T-helper 17 cell (primary cell): ENCODE results near the gene ADAMTS19. TPM values are rescaled to one million over a fixed set of nuclear protein-coding genes. Genes with fewer than 3 reads are reported as not detected.
"Not testable (repeated sequence)": the region's sequence is repeated elsewhere in the genome, so short reads cannot be mapped to it uniquely, and the experiment has no call there.

Source experiments
- ATAC-seq: fragments of 150-1000 bp; cut with Tn5 transposase; 2 replicates; pipeline ENCODE4 v1.10.0; 2021; ENCODE audit warnings: mild to moderate bottlenecking, moderate library complexity
- DNase-seq, 3 donors: peaks; one replicate each; pipeline versions ENCODE4 v3.0.0 to v3.0.0-alpha.2; 2020 to 2021
- H3K9me3 ChIP-seq: one replicate; pipeline ENCODE4 v1.7.0; 2013; ENCODE audit warnings: low read length, mild to moderate bottlenecking; ENCODE audit not compliant: control insufficient read depth, poor library complexity, severe bottlenecking
- H3K27ac Mint-ChIP-seq: one replicate; pipeline ENCODE4 v1.8.0; 2022; ENCODE audit warnings: mild to moderate bottlenecking, moderate library complexity, mixed read lengths
- H3K27me3 Mint-ChIP-seq: one replicate; pipeline ENCODE4 v1.8.0; 2022; ENCODE audit warnings: mixed read lengths
- H3K36me3 Mint-ChIP-seq: one replicate; pipeline ENCODE4 v1.8.0; 2022; ENCODE audit warnings: low read depth, mixed read lengths
- H3K4me1 Mint-ChIP-seq: one replicate; pipeline ENCODE4 v1.8.0; 2022; ENCODE audit warnings: mild to moderate bottlenecking, mixed read lengths
- H3K4me3 Mint-ChIP-seq: one replicate; pipeline ENCODE4 v1.8.0; 2022; ENCODE audit warnings: mild to moderate bottlenecking, moderate library complexity, mixed read lengths
- total RNA-seq, 4 donors: library from RNA in 2 of 4; stranded (reverse) in 2 of 4; gene quantifications; one replicate each; pipeline ENCODE4 v1.2.3 and lab custom pipeline; 2022 to 2026

ADAMTS19 gene, protein sequence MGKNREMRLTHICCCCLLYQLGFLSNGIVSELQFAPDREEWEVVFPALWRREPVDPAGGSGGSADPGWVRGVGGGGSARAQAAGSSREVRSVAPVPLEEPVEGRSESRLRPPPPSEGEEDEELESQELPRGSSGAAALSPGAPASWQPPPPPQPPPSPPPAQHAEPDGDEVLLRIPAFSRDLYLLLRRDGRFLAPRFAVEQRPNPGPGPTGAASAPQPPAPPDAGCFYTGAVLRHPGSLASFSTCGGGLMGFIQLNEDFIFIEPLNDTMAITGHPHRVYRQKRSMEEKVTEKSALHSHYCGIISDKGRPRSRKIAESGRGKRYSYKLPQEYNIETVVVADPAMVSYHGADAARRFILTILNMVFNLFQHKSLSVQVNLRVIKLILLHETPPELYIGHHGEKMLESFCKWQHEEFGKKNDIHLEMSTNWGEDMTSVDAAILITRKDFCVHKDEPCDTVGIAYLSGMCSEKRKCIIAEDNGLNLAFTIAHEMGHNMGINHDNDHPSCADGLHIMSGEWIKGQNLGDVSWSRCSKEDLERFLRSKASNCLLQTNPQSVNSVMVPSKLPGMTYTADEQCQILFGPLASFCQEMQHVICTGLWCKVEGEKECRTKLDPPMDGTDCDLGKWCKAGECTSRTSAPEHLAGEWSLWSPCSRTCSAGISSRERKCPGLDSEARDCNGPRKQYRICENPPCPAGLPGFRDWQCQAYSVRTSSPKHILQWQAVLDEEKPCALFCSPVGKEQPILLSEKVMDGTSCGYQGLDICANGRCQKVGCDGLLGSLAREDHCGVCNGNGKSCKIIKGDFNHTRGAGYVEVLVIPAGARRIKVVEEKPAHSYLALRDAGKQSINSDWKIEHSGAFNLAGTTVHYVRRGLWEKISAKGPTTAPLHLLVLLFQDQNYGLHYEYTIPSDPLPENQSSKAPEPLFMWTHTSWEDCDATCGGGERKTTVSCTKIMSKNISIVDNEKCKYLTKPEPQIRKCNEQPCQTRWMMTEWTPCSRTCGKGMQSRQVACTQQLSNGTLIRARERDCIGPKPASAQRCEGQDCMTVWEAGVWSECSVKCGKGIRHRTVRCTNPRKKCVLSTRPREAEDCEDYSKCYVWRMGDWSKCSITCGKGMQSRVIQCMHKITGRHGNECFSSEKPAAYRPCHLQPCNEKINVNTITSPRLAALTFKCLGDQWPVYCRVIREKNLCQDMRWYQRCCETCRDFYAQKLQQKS
- total RNA-seq (not detected), total RNA-seq (lab: John Stamatoyannopoulos, UW) (0 to 0.12 reads per million in 2 donors)

DNA sequence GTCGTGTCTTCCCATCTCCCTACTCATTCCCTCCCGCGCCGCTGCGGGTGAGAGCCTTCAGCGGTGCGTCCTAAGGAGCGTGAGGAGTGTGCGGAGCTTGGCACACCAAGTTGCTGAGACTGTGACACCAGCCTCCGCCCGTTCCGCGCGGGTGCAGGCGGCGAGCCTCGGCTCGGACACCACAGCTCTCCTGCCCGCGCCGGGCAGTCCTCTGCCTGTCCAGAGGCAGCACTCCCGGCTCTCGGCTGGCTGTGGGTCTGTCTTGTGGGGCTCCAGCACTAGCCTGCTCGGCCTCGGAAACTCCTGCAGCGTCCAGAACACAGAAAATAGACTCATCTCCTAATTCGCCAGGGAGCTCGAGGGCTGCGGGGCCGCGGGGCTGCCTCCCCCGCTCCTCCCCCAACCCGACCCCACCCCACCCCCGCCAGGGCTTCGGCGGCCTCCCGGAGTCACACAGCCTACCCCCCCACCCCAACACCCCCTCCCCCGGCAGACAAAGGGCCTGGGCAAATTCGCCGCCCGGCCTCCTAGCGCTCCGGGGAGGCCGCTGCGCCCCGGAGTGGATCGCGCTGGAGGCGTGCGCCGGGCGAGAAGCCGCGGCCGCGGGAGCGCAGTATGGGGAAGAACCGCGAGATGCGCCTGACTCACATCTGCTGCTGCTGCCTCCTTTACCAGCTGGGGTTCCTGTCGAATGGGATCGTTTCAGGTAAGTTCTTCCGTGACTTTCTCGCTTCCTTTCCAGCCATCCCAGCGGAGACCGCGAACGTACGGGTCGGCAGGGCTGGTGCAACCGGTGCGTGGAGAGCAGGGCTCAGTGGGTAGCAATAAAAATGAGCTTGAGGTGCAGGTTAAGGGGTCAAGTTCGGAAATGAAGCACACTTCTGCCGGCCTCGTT lies at the start of gene ADAMTS19:
Gene ADAMTS19, plus strand, starts transcription at position 522 of the 895 bp plus-strand sequence. Its CDS starts 94 bp downstream, at position 616.
- Mint-ChIP-seq H3K27ac (no peak within 1 kb of the TSS), H3K36me3 (peaks cover 2% of the 10 kb centered on the region), H3K27me3 (peaks cover 37% of the 10 kb centered on the region), H3K4me1 (peaks cover 5% of the 10 kb centered on the region), H3K4me3 (peak within 1 kb of the TSS; percentile 54)
- DNase-seq (no peak), ATAC-seq (no peak)
- H3K9me3 ChIP-seq = no peaks in the 10 kb centered on the region

DNA sequence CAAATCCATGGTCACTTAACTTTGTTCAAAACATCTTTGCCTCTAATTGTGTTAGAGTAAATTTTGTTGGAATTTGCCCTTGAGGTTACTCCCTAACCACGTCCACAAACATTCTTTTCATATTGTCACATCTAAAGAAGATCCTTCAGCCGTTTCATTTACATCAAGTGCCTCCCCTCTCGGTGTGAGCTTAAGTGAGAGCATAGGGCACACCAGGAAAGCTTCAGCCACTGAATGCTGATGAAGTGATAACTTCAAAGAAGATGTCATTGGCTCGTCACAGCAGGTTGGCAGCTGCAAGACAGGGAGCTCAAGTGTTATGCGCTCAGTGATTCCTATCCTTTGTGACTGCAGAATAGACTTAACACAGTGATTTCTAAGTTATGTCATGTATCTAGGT lies 49.6 kb upstream of the ADAMTS19 start:
- no peak overlapping the region for H3K4me3 Mint-ChIP-seq
- H3K27ac Mint-ChIP-seq = no peak overlapping the region
- no peaks in the 10 kb centered on the region for H3K36me3 Mint-ChIP-seq
- DNase-seq (no peak), ATAC-seq (no peak)
- H3K9me3 ChIP-seq = no peaks in the 10 kb centered on the region
- H3K4me1 Mint-ChIP-seq = no peaks in the 10 kb centered on the region
- H3K27me3 Mint-ChIP-seq = no peaks in the 10 kb centered on the region

DNA sequence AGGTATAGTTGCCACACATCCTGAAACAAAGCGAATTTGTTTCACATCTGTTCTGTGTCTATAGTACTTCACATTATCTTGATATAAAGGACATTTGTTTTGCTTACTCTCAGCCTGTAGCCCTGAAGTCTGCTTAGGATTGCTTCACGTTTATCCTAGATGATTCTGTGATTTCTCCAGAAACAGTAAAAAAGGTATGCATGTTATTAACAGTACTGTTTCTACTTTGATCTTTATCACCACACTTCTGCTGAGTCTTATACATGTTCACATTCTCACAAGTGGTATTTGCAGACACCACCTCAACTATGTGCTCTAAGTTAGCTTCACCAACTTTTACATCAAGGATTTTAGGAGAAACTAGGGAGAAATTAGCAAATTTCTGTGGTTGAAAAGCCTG lies 47.4 kb upstream of the ADAMTS19 start:
- H3K36me3 Mint-ChIP-seq = no peaks in the 10 kb centered on the region

DNA sequence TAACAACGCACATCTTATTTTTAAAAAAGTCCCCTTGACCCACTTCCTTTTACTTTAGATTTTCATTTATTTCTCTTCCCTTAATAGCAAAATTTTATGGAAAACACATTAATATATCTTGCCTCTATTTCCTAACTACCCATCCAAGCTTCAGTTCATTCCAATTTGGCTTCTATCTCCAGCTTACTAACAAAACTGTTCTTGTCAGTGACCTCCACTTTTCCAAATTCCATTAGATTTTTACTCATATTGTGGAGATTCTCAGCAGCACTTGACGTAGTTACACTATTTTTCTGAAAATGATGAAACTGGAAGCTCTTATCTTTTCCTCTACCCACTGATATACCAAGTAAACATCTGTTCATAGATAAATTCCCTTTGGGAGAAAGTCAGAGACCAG lies 46.5 kb upstream of the ADAMTS19 start:
- H3K27me3 Mint-ChIP-seq = no peaks in the 10 kb centered on the region
- H3K36me3 Mint-ChIP-seq = no peaks in the 10 kb centered on the region
- ATAC-seq = no peak
- no peak for DNase-seq
- no peak overlapping the region for H3K27ac Mint-ChIP-seq
- no peaks in the 10 kb centered on the region for H3K9me3 ChIP-seq
- H3K4me3 Mint-ChIP-seq = no peak overlapping the region
- no peaks in the 10 kb centered on the region for H3K4me1 Mint-ChIP-seq

More for the DNA sequence above, 47.4 kb upstream of the ADAMTS19 start:
- Mint-ChIP-seq H3K27ac (no peak overlapping the region), H3K4me1 (no peaks in the 10 kb centered on the region), H3K27me3 (no peaks in the 10 kb centered on the region), H3K4me3 (no peak overlapping the region)
- DNase-seq = no peak
- no peak for ATAC-seq
- no peaks in the 10 kb centered on the region for H3K9me3 ChIP-seq

DNA sequence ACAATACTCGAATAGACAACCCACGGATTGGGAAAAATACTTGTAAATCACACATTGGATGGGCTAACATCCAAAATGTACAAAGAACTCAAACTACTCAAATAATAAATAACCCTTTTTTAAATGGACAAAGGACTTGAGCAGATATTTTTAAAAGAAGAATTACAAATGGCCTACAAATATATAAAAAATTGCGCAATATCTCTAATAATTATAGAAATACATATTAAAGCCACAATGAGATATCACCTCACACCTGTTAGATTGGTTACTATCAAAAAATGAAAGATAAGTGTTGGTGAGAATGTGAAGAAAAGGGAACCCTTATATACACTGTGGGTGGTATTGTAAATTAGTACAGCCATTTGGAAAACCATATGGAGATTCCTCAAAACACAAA lies 40.8 kb upstream of the ADAMTS19 start:
- Mint-ChIP-seq H3K4me1 (no peaks in the 10 kb centered on the region), H3K4me3 (no peak overlapping the region), H3K27ac (no peak overlapping the region), H3K27me3 (no peaks in the 10 kb centered on the region), H3K36me3 (no peaks in the 10 kb centered on the region)
- DNase-seq = no peak
- H3K9me3 ChIP-seq = no peaks in the 10 kb centered on the region
- no peak for ATAC-seq

DNA sequence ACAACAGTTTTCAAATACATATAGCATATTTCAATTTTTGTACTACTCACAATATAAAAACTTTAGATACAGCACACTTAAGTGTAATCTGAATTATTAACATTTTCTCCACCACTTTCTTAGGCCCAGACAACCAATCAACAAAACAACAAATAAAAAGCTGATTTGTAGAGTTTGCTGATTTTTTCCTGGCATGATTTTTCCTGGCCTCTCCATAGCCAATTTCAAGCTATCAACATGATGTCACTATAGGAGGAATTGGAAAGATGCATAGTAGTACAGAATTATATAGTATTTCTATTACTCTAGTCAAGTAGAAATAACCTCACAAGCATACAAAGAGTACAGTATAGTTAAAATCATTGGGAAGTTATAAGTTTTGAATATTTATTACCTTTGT lies 35.1 kb upstream of the ADAMTS19 start:
- Mint-ChIP-seq H3K27ac (no peak overlapping the region), H3K4me3 (no peak overlapping the region), H3K27me3 (no peaks in the 10 kb centered on the region), H3K4me1 (no peaks in the 10 kb centered on the region), H3K36me3 (no peaks in the 10 kb centered on the region)
- ATAC-seq = no peak
- no peak for DNase-seq
- no peaks in the 10 kb centered on the region for H3K9me3 ChIP-seq

DNA sequence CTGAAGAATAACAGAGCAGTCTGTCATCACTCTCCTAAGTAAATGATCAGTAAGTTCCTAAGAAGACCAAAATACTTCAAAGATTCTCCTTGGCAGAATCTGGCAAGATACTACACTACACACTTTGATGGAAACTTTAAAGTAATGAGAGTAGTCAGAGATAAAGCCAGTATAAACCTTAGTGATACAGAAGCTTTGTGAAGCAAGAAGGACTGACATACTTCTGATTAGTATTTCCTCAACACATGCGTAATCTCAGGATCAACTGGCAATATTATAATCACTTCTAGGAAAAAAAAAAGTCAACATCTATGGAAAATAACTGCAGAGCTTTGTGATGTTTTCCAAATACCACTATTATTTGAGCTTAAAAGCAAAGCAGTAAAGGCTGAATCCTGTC lies 34.0 kb upstream of the ADAMTS19 start:
- Mint-ChIP-seq H3K27ac (no peak overlapping the region), H3K36me3 (no peaks in the 10 kb centered on the region), H3K4me1 (no peaks in the 10 kb centered on the region), H3K27me3 (no peaks in the 10 kb centered on the region), H3K4me3 (no peak overlapping the region)
- H3K9me3 ChIP-seq = no peaks in the 10 kb centered on the region
- ATAC-seq (no peak), DNase-seq (no peak)

DNA sequence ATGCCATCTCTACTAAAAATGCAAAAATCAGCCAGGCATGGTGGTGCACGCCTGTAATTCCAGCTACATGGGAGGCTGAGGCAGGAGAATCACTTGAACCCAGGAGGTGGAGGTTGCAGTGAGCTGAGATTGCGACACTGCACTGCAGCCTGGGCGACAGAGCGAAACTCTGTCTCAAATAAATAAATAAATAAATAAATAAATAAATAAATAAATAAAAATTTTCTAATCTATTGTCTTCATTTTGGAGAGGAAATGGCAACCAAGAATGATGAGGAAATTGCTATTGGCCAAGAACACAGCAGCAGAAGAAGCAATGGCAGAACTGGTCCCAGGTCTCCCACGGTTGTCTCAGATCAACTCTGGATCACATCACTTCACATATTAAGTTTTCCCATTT lies 31.5 kb upstream of the ADAMTS19 start:
- H3K27me3 Mint-ChIP-seq, H3K4me1 Mint-ChIP-seq, H3K9me3 ChIP-seq, H3K27ac Mint-ChIP-seq, H3K36me3 Mint-ChIP-seq, ATAC-seq, H3K4me3 Mint-ChIP-seq, DNase-seq: not testable (repeated sequence)

DNA sequence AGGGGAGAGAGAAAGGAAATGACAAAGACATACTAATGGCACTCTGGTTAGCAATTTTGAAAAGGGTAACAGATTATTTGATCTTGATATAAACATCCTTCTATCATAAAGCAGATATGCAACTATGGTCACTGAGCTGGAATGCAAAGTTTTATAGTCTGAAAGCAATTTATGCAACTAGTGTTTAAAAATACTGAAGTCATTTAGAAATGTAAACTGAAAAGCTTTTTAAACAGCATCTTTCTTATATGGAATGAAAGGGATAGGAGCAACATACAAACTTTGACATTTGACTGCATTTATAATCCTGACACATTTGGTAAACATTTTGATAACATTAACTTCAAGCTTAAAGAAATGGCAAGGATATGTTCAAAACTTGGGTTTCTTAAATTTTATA lies 28.7 kb upstream of the ADAMTS19 start:
- Mint-ChIP-seq H3K27me3 (no peaks in the 10 kb centered on the region), H3K36me3 (no peaks in the 10 kb centered on the region), H3K4me1 (no peaks in the 10 kb centered on the region), H3K27ac (no peak overlapping the region), H3K4me3 (no peak overlapping the region)
- ATAC-seq (no peak), DNase-seq (no peak)
- no peaks in the 10 kb centered on the region for H3K9me3 ChIP-seq

DNA sequence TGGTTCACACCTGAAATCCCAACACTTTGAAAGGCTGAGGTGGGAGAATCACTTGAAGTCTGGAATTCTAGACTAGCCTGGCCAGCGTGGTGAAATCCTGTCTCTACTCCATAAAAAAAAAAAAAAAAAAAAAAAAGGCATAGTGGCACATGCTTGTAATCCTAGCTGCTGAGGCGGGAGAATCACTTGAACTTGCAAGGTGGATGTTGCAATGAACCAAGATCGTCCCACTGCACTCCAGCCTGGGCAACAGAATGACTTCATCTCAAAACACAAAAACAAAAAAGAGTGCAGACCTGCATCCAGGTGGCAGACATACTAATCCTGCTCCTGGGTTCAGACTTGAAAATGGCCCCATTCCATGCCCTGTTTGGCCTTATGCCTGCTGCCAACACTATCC lies 21.8 kb upstream of the ADAMTS19 start:
- ATAC-seq = no peak
- Mint-ChIP-seq H3K4me3 (no peak overlapping the region), H3K36me3 (no peaks in the 10 kb centered on the region), H3K27me3 (no peaks in the 10 kb centered on the region), H3K4me1 (no peaks in the 10 kb centered on the region), H3K27ac (no peak overlapping the region)
- H3K9me3 ChIP-seq = no peaks in the 10 kb centered on the region
- no peak for DNase-seq

DNA sequence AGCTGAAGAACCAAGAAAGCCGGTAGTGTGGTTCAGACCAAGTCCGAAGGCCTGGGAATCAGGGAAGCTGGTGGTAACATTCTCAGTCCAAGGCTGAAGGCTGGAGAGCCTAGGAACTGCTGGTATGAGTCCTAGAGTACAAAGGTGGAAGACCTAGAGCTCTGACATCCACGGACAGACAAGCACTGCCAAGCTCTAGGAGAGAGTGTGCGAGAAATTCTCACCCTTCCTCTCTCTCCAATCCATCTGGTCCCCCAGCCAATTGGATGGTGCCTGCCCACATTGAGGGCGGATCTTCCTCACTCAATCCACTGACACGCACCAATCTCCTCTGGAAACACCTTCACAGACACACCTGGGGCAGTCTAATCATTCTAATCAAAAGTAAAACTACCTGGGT lies 19.7 kb upstream of the ADAMTS19 start:
- no peaks in the 10 kb centered on the region for H3K4me1 Mint-ChIP-seq
- H3K36me3 Mint-ChIP-seq = no peaks in the 10 kb centered on the region
- DNase-seq (no peak), ATAC-seq (no peak)
- no peak overlapping the region for H3K4me3 Mint-ChIP-seq
- H3K9me3 ChIP-seq = no peaks in the 10 kb centered on the region
- no peak overlapping the region for H3K27ac Mint-ChIP-seq
- no peaks in the 10 kb centered on the region for H3K27me3 Mint-ChIP-seq

DNA sequence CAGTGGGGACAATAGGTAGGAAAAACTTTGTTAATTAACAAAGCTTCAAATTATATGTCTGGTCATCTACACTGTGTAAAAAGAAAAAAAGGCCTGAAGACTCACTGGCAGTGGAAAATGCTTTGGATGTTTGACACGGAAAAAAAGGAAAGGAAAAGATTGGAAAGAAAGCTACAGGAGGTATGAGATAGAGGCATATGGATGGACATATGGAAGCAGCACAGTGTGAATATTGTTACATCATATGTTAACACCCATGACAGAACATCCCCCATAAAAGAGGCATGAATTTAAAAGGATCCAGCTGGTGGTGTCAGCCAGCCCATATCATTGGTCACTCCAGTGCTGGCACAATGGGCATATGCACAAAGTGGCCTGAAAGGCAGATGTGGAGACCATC lies 19.0 kb upstream of the ADAMTS19 start:
- no peak overlapping the region for H3K27ac Mint-ChIP-seq
- no peaks in the 10 kb centered on the region for H3K36me3 Mint-ChIP-seq
- no peaks in the 10 kb centered on the region for H3K4me1 Mint-ChIP-seq
- ATAC-seq (no peak), DNase-seq (no peak)
- H3K4me3 Mint-ChIP-seq = no peak overlapping the region
- no peaks in the 10 kb centered on the region for H3K27me3 Mint-ChIP-seq
- H3K9me3 ChIP-seq = no peaks in the 10 kb centered on the region
